ENCODE results near the gene SRSF3.
"Not testable (repeated sequence)": the region's sequence is repeated elsewhere in the genome, so short reads cannot be mapped to it uniquely, and the experiment has no call there.

Gene SRSF3

GRCh38 chr6:36594816-36595643, 868 bp downstream of the SRSF3 start:
- Histone ChIP-seq H3K4me3 (ENCODE audit: low read depth in 1 of 5, low read length in 5 of 5) (peak overlapping the region; percentile 86 to 99 (median 97)), H3K27ac (ENCODE audit: low read depth, low read length) (peak overlapping the region; percentile 96), H3K4me1 (ENCODE audit: control insufficient read depth in 5 of 5, insufficient read depth in 5 of 5, low read length in 5 of 5) (peaks cover 9 to 48% (median 42%) of the 10 kb centered on the region in 5 donors), H3K9me3 (ENCODE audit: control insufficient read depth in 5 of 5, low read length in 5 of 5) (no peaks in the 10 kb centered on the region), H3K36me3 (ENCODE audit: control insufficient read depth in 5 of 5, insufficient read depth in 5 of 5, low read length in 5 of 5) (peaks cover 15 to 35% (median 30%) of the 10 kb centered on the region in 5 donors), H3K9ac (ENCODE audit: low read length in 5 of 5) (peak overlapping the region; percentile 86 to 100 (median 93)), H3K27me3 (ENCODE audit: control insufficient read depth in 5 of 5, insufficient read depth in 4 of 5, low read length in 5 of 5) (no peaks in the 10 kb centered on the region)

- no peaks in the 10 kb centered on the region for H3K27me3 ChIP-seq (ENCODE audit: control insufficient read depth in 5 of 5, insufficient read depth in 4 of 5, low read length in 5 of 5)
- H3K9me3 ChIP-seq (ENCODE audit: control insufficient read depth in 5 of 5, low read length in 5 of 5), result no peaks in the 10 kb centered on the region
- H3K4me1 ChIP-seq (ENCODE audit: control insufficient read depth in 5 of 5, insufficient read depth in 5 of 5, low read length in 5 of 5), result peaks cover 9 to 62% (median 55%) of the 10 kb centered on the region in 5 donors
- H3K27ac ChIP-seq (ENCODE audit: low read depth, low read length), result peak overlapping the region; percentile 96
- H3K9ac ChIP-seq (ENCODE audit: low read length in 5 of 5), result peak overlapping the region; percentile 66 to 100 (median 87)
- H3K36me3 ChIP-seq (ENCODE audit: control insufficient read depth in 5 of 5, insufficient read depth in 5 of 5, low read length in 5 of 5), result peaks cover 24 to 48% (median 42%) of the 10 kb centered on the region in 5 donors
- H3K4me3 ChIP-seq (ENCODE audit: low read depth in 1 of 5, low read length in 5 of 5), result peak overlapping the region; percentile 86 to 99 (median 97)
These were observed 2.2 kb downstream of the SRSF3 start for GRCh38 chr6:36596356-36596755.

GRCh38 chr6:36597775-36598174, 3.6 kb downstream of the SRSF3 start:
- Histone ChIP-seq H3K27ac (ENCODE audit: low read depth, low read length) (peak overlapping the region; percentile 96), H3K36me3 (ENCODE audit: control insufficient read depth in 5 of 5, insufficient read depth in 5 of 5, low read length in 5 of 5) (peaks cover 38 to 63% (median 55%) of the 10 kb centered on the region in 5 donors)

GRCh38 chr6:36598326-36598725, 4.2 kb downstream of the SRSF3 start:
- H3K27me3 ChIP-seq (ENCODE audit: control insufficient read depth in 5 of 5, insufficient read depth in 4 of 5, low read length in 5 of 5), result no peaks in the 10 kb centered on the region
- peak overlapping the region; percentile 48 to 99 (median 57) for H3K4me3 ChIP-seq (ENCODE audit: low read depth in 1 of 5, low read length in 5 of 5)
- peaks cover 44 to 68% (median 61%) of the 10 kb centered on the region in 5 donors for H3K36me3 ChIP-seq (ENCODE audit: control insufficient read depth in 5 of 5, insufficient read depth in 5 of 5, low read length in 5 of 5)
- H3K9ac ChIP-seq (ENCODE audit: low read length in 5 of 5), result peak overlapping the region in 4 of 5 donors; percentile 8 to 68 (median 54)
- no peaks in the 10 kb centered on the region for H3K9me3 ChIP-seq (ENCODE audit: control insufficient read depth in 5 of 5, low read length in 5 of 5)
- peak overlapping the region; percentile 64 for H3K27ac ChIP-seq (ENCODE audit: low read depth, low read length)
- peaks cover 9 to 74% (median 66%) of the 10 kb centered on the region in 5 donors for H3K4me1 ChIP-seq (ENCODE audit: control insufficient read depth in 5 of 5, insufficient read depth in 5 of 5, low read length in 5 of 5)

More at GRCh38 chr6:36597775-36598174, 3.6 kb downstream of the SRSF3 start:
- no peaks in the 10 kb centered on the region for H3K27me3 ChIP-seq (ENCODE audit: control insufficient read depth in 5 of 5, insufficient read depth in 4 of 5, low read length in 5 of 5)
- peaks cover 9 to 73% (median 67%) of the 10 kb centered on the region in 5 donors for H3K4me1 ChIP-seq (ENCODE audit: control insufficient read depth in 5 of 5, insufficient read depth in 5 of 5, low read length in 5 of 5)
- peak overlapping the region in 4 of 5 donors; percentile 8 to 100 (median 60) for H3K9ac ChIP-seq (ENCODE audit: low read length in 5 of 5)
- peak overlapping the region; percentile 86 to 99 (median 97) for H3K4me3 ChIP-seq (ENCODE audit: low read depth in 1 of 5, low read length in 5 of 5)
- no peaks in the 10 kb centered on the region for H3K9me3 ChIP-seq (ENCODE audit: control insufficient read depth in 5 of 5, low read length in 5 of 5)

GRCh38 chr6:36598739-36599318, 4.7 kb downstream of the SRSF3 start:
- peaks cover 49 to 73% (median 66%) of the 10 kb centered on the region in 5 donors for H3K36me3 ChIP-seq (ENCODE audit: control insufficient read depth in 5 of 5, insufficient read depth in 5 of 5, low read length in 5 of 5)

GRCh38 chr6:36599791-36600209, 5.6 kb downstream of the SRSF3 start:
- H3K36me3 ChIP-seq (ENCODE audit: control insufficient read depth in 5 of 5, insufficient read depth in 5 of 5, low read length in 5 of 5), result peaks cover 58 to 83% (median 75%) of the 10 kb centered on the region in 5 donors
- no peaks in the 10 kb centered on the region for H3K9me3 ChIP-seq (ENCODE audit: control insufficient read depth in 5 of 5, low read length in 5 of 5)
- peak overlapping the region; percentile 45 for H3K27ac ChIP-seq (ENCODE audit: low read depth, low read length)
- H3K9ac ChIP-seq (ENCODE audit: low read length in 5 of 5), result no peak overlapping the region
- H3K27me3 ChIP-seq (ENCODE audit: control insufficient read depth in 5 of 5, insufficient read depth in 4 of 5, low read length in 5 of 5), result no peaks in the 10 kb centered on the region
- H3K4me3 ChIP-seq (ENCODE audit: low read depth in 1 of 5, low read length in 5 of 5), result peak overlapping the region; percentile 18 to 52 (median 39)
- H3K4me1 ChIP-seq (ENCODE audit: control insufficient read depth in 5 of 5, insufficient read depth in 5 of 5, low read length in 5 of 5), result peaks cover 9 to 82% (median 70%) of the 10 kb centered on the region in 5 donors

More at GRCh38 chr6:36598739-36599318, 4.7 kb downstream of the SRSF3 start:
- Histone ChIP-seq H3K9me3 (ENCODE audit: control insufficient read depth in 5 of 5, low read length in 5 of 5) (no peaks in the 10 kb centered on the region), H3K9ac (ENCODE audit: low read length in 5 of 5) (peak overlapping the region; percentile 8 to 68 (median 51)), H3K27ac (ENCODE audit: low read depth, low read length) (peak overlapping the region; percentile 64), H3K4me1 (ENCODE audit: control insufficient read depth in 5 of 5, insufficient read depth in 5 of 5, low read length in 5 of 5) (peaks cover 9 to 74% (median 65%) of the 10 kb centered on the region in 5 donors), H3K4me3 (ENCODE audit: low read depth in 1 of 5, low read length in 5 of 5) (peak overlapping the region; percentile 48 to 99 (median 57)), H3K27me3 (ENCODE audit: control insufficient read depth in 5 of 5, insufficient read depth in 4 of 5, low read length in 5 of 5) (no peaks in the 10 kb centered on the region)

GRCh38 chr6:36600564-36601146, 6.5 kb downstream of the SRSF3 start:
- no peak overlapping the region for H3K9ac ChIP-seq (ENCODE audit: low read length in 5 of 5)
- peak overlapping the region in 2 of 5 donors; percentile 23 to 44 for H3K4me3 ChIP-seq (ENCODE audit: low read depth in 1 of 5, low read length in 5 of 5)
- H3K4me1 ChIP-seq (ENCODE audit: control insufficient read depth in 5 of 5, insufficient read depth in 5 of 5, low read length in 5 of 5), result peaks cover 9 to 90% (median 79%) of the 10 kb centered on the region in 5 donors
- H3K27ac ChIP-seq (ENCODE audit: low read depth, low read length), result peak overlapping the region; percentile 56
- peaks cover 62 to 91% (median 84%) of the 10 kb centered on the region in 5 donors for H3K36me3 ChIP-seq (ENCODE audit: control insufficient read depth in 5 of 5, insufficient read depth in 5 of 5, low read length in 5 of 5)
- H3K9me3 ChIP-seq (ENCODE audit: control insufficient read depth in 5 of 5, low read length in 5 of 5), result no peaks in the 10 kb centered on the region
- H3K27me3 ChIP-seq (ENCODE audit: control insufficient read depth in 5 of 5, insufficient read depth in 4 of 5, low read length in 5 of 5), result no peaks in the 10 kb centered on the region

- Histone ChIP-seq H3K36me3 (ENCODE audit: control insufficient read depth in 5 of 5, insufficient read depth in 5 of 5, low read length in 5 of 5) (peaks cover 64 to 94% (median 89%) of the 10 kb centered on the region in 5 donors), H3K4me1 (ENCODE audit: control insufficient read depth in 5 of 5, insufficient read depth in 5 of 5, low read length in 5 of 5) (peaks cover 9 to 88% (median 82%) of the 10 kb centered on the region in 5 donors), H3K27ac (ENCODE audit: low read depth, low read length) (peak overlapping the region; percentile 56)
- not testable (repeated sequence) for H3K4me3 ChIP-seq (ENCODE audit: low read depth in 1 of 5, low read length in 5 of 5); H3K9ac ChIP-seq (ENCODE audit: low read length in 5 of 5); H3K27me3 ChIP-seq (ENCODE audit: control insufficient read depth in 5 of 5, insufficient read depth in 4 of 5, low read length in 5 of 5); H3K9me3 ChIP-seq (ENCODE audit: control insufficient read depth in 5 of 5, low read length in 5 of 5)
These were observed 7.7 kb downstream of the SRSF3 start for GRCh38 chr6:36601818-36602217.

- Histone ChIP-seq H3K4me1 (ENCODE audit: control insufficient read depth in 5 of 5, insufficient read depth in 5 of 5, low read length in 5 of 5) (peaks cover 9 to 81% (median 69%) of the 10 kb centered on the region in 5 donors), H3K4me3 (ENCODE audit: low read depth in 1 of 5, low read length in 5 of 5) (no peak overlapping the region), H3K36me3 (ENCODE audit: control insufficient read depth in 5 of 5, insufficient read depth in 5 of 5, low read length in 5 of 5) (peaks cover 62 to 95% (median 89%) of the 10 kb centered on the region in 5 donors), H3K27ac (ENCODE audit: low read depth, low read length) (no peak overlapping the region), H3K9me3 (ENCODE audit: control insufficient read depth in 5 of 5, low read length in 5 of 5) (no peaks in the 10 kb centered on the region), H3K9ac (ENCODE audit: low read length in 5 of 5) (no peak overlapping the region), H3K27me3 (ENCODE audit: control insufficient read depth in 5 of 5, insufficient read depth in 4 of 5, low read length in 5 of 5) (no peaks in the 10 kb centered on the region)
These were observed 9.3 kb downstream of the SRSF3 start for GRCh38 chr6:36603222-36604089.
